ENCODE measurements around the gene TSPAN9. TPM values are rescaled to one million over a fixed set of nuclear protein-coding genes. Genes with fewer than 3 reads are reported as not detected.

TSPAN9 gene
- total RNA-seq, 2 donors from 2014 or later: 14.0 to 18.5 TPM

DNA sequence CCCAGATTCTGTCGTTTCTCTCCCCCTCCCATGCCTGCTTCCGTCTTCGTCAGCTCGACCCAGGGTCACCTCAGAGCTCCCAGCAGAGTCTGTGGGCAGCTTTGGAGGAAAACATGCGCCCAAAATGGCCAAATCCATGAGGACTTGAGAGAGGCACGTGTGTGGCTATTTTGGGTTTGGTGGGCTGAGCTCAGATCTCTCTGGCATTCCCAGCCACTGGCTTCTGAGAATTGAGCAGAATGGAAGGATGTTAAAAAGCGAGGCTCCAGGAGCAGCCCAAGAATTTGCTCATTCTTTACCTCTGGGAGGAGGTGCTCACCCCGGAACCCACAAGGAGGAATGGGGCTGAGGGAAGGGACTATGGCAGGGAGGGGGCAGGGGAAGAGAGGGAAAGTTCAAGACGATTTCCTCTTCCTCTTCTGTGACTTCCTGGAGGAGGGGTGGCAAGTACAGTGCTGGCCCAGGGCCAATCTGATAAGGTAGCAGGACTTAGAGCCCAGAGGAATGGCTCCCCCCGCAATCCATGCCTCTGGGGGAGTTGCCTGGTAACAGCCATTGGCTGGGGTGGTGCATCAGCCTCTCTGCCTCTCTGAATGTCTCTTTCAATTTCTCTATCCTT is 20.1 kb downstream of the TSPAN9 start:
- intact Hi-C loops (cut with DNase I): no loop called here
- WGBS, 2 donors: 53 to 54% methylated on average over 10 of the region's 10 CpGs

DNA sequence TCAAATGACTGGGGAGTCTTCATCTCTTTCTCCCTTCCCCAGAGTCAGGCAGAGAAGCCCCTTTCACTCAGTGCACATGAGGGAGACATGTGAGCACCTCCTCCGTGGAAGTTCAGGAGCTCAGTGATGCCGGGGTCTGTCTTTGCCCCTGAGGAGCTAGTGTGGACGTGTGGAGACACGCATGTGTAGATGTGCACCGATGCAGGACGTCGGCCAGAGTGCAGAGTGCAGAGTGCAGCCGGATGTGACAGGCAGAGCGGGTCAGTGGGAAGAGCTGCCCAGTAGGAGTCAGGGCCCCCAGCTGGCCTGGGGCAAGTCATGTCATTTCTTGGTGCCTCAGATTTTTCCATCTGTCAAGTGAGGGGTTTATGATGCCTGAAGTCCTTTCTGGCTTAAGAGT is 20.7 kb downstream of the TSPAN9 start:
- H3K36me3 ChIP-seq (replicated peaks in 1 of 2; ENCODE audit: insufficient read depth in 1 of 2, low read depth in 2 of 2): no peaks in the 10 kb centered on the region
- H3K27me3 ChIP-seq: no peaks in the 10 kb centered on the region
- ATAC-seq (peak; percentile 30), DNase-seq (no peak)
- peaks cover 6% of the 10 kb centered on the region for H3K4me1 ChIP-seq
- TF ChIP-seq POLR2A (IDR thresholded peaks at IDR 0.05): no peak
- TF ChIP-seq, protein P1, sequence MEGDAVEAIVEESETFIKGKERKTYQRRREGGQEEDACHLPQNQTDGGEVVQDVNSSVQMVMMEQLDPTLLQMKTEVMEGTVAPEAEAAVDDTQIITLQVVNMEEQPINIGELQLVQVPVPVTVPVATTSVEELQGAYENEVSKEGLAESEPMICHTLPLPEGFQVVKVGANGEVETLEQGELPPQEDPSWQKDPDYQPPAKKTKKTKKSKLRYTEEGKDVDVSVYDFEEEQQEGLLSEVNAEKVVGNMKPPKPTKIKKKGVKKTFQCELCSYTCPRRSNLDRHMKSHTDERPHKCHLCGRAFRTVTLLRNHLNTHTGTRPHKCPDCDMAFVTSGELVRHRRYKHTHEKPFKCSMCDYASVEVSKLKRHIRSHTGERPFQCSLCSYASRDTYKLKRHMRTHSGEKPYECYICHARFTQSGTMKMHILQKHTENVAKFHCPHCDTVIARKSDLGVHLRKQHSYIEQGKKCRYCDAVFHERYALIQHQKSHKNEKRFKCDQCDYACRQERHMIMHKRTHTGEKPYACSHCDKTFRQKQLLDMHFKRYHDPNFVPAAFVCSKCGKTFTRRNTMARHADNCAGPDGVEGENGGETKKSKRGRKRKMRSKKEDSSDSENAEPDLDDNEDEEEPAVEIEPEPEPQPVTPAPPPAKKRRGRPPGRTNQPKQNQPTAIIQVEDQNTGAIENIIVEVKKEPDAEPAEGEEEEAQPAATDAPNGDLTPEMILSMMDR (IDR thresholded peaks at IDR 0.05): no peak
- peak overlapping the region in 2 of 4 donors; percentile 65 to 78 for H3K27ac ChIP-seq
- 52 to 60% methylated on average over 9 of the region's 9 CpGs for WGBS, 2 donors
- intact Hi-C loops (cut with DNase I): no loop called here
- H3K9me3 ChIP-seq: no peaks in the 10 kb centered on the region
- H3K4me3 ChIP-seq: no peak overlapping the region

More for the DNA sequence above, 20.1 kb downstream of the TSPAN9 start:
- ATAC-seq (peak; percentile 80), DNase-seq (peak; percentile 64 to 85 (median 71))
- Histone ChIP-seq H3K9me3 (no peaks in the 10 kb centered on the region), H3K27ac (peak overlapping the region in 2 of 4 donors; percentile 65 to 78), H3K4me1 (peaks cover 6% of the 10 kb centered on the region), H3K27me3 (no peaks in the 10 kb centered on the region), H3K36me3 (replicated peaks in 1 of 2; ENCODE audit: insufficient read depth in 1 of 2, low read depth in 2 of 2) (no peaks in the 10 kb centered on the region), H3K4me3 (no peak overlapping the region)
- TF ChIP-seq, protein P1 (IDR thresholded peaks at IDR 0.05): no peak
- TF ChIP-seq POLR2A (IDR thresholded peaks at IDR 0.05): no peak

DNA sequence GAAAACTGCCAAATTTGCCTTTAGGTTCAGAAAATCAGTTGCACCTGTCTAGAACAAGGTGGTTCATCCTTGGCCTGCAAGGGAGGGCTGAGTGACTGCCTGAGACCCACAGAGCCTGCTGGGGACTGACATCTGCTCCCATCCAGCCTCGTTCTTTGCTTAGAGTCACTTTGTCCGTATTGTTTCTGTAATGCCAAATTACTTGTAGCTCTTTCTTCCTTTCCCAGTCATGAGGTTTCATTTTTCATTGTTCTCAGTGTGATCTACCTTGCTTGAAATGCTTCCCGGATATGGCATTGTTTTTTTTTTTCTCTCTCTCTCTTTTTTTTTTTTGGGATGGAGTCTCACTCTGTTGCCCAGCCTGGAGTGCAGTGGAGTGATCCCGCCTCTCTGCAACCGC is 21.3 kb downstream of the TSPAN9 start:
- H3K27ac ChIP-seq: no peak overlapping the region
- DNase-seq (no peak), ATAC-seq (no peak)
- H3K4me1 ChIP-seq: peaks cover 6% of the 10 kb centered on the region
- TF ChIP-seq, protein P1 (IDR thresholded peaks at IDR 0.05): no peak
- TF ChIP-seq POLR2A (IDR thresholded peaks at IDR 0.05): no peak
- intact Hi-C loops (cut with DNase I): no loop called here
- H3K9me3 ChIP-seq: no peaks in the 10 kb centered on the region
- no peaks in the 10 kb centered on the region for H3K27me3 ChIP-seq
- no peak overlapping the region for H3K4me3 ChIP-seq
- H3K36me3 ChIP-seq (replicated peaks in 1 of 2; ENCODE audit: insufficient read depth in 1 of 2, low read depth in 2 of 2): no peaks in the 10 kb centered on the region
- WGBS, 2 donors: 82 to 92% methylated on average over 5 of the region's 5 CpGs

DNA sequence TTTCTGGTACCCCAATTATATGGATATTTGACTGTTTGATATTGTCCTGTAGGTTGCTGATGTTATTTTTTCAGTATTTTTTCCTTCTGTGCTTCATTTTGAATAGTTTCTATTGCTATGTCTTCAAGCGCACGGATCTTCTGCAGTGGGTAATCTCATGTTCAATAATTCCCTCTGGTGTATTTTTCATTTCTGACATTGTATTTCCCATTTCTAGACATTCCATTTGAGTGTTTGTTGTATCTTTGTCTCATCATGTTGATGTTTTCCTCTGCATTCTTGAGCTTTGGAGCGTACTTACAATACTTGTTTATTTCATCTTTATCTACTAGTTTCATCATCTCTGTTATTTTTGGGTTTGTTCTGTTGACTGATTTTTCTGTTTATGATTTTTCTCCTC is 22.0 kb downstream of the TSPAN9 start:
- Histone ChIP-seq H3K27ac (no peak overlapping the region), H3K4me1 (peaks cover 6% of the 10 kb centered on the region), H3K9me3 (no peaks in the 10 kb centered on the region), H3K4me3 (no peak overlapping the region), H3K36me3 (replicated peaks in 1 of 2; ENCODE audit: insufficient read depth in 1 of 2, low read depth in 2 of 2) (no peaks in the 10 kb centered on the region), H3K27me3 (no peaks in the 10 kb centered on the region)
- no peak for DNase-seq
- intact Hi-C loops (cut with DNase I): no loop called here
- no peak for TF ChIP-seq POLR2A (IDR thresholded peaks at IDR 0.05)
- TF ChIP-seq, protein P1 (IDR thresholded peaks at IDR 0.05): no peak
- no peak for ATAC-seq
- WGBS, 2 donors: 92 to 94% methylated on average over 3 of the region's 3 CpGs

Measured in body of pancreas (tissue), 4 donors.